GM19397 (cell line): ENCODE data around the gene HOMEZ.
A peak's percentile ranks its signal among the peaks of the same experiment; 100 is the strongest.
"Not testable (repeated sequence)": the region's sequence is repeated elsewhere in the genome, so short reads cannot be mapped to it uniquely, and the experiment has no call there.

Source experiments
- ATAC-seq: cut with Tn5 transposase; IDR thresholded peaks from one replicate; pipeline ENCODE4 v1.9.1; 2021; ENCODE audit warnings: mild to moderate bottlenecking, moderate library complexity; ENCODE audit not compliant: unreplicated experiment

HOMEZ gene, protein sequence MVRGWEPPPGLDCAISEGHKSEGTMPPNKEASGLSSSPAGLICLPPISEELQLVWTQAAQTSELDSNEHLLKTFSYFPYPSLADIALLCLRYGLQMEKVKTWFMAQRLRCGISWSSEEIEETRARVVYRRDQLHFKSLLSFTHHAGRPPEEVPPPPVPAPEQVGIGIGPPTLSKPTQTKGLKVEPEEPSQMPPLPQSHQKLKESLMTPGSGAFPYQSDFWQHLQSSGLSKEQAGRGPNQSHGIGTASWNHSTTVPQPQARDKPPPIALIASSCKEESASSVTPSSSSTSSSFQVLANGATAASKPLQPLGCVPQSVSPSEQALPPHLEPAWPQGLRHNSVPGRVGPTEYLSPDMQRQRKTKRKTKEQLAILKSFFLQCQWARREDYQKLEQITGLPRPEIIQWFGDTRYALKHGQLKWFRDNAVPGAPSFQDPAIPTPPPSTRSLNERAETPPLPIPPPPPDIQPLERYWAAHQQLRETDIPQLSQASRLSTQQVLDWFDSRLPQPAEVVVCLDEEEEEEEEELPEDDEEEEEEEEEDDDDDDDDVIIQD

DNA sequence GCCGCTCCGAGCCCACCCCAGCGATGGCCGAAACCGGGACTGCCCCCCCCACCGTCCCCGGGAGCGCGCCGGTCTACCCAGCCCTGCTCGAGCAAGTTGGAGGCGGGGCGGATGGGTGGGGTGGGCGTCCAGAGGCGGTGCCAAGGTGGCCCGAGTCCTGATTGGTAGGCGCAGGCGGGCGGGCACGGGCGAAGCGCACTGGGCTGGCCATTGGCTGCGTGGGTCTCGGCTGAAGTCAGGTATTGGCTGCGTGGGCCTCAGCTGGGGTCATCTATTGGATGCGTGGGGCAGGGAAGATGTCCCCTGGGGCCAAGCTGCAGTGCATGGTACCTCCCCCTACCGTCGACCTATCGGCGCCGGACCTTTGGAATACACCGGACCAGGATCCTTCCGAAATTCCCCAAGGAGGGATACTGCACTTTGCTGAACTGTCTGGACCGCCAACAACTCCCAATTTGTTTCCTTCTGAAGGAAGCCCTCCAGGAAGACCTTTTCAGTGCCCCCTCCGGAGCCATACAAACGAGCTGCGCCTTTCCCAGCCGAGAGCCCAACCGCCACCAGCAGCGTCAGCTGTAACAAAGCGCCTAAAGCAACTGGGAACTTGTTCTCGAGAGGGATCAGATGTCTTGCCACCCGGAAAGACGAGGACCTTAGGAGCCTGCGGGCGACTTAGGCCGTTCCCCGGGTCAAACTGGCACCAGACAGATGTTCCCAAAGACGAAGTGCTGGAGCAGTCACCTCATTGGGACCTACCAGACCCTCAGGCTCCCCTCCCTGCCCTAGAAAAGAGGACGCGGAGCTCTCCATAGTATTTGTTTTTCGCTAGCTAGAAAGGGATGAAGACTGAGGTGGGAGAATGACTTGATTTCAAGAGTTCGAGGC, at the start of gene HOMEZ:
Gene HOMEZ (minus strand): TSS at position 113 of the 882 bp plus-strand sequence. CDS start 180 bp downstream, outside the sequence.
- ATAC-seq: peak; percentile 98

DNA sequence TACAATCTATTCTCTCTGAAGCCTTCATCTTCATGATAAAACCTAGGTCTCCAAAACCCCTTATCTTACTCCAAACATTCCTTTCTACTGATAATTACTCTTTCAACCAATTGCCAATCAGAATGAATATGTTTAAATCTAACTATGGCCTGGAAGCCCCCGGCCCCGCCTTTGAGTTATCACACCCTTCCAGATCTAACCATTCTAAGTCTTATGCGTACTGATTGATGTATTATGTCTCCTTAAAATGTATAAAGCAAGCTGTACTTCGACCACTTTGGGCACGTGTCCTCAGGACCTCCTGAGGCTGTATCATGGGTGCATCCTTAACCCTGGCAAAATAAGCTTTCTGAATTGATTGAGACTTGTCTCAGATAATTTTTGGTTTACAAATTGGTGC, 49.7 kb upstream of the HOMEZ start:
- no peak for ATAC-seq

DNA sequence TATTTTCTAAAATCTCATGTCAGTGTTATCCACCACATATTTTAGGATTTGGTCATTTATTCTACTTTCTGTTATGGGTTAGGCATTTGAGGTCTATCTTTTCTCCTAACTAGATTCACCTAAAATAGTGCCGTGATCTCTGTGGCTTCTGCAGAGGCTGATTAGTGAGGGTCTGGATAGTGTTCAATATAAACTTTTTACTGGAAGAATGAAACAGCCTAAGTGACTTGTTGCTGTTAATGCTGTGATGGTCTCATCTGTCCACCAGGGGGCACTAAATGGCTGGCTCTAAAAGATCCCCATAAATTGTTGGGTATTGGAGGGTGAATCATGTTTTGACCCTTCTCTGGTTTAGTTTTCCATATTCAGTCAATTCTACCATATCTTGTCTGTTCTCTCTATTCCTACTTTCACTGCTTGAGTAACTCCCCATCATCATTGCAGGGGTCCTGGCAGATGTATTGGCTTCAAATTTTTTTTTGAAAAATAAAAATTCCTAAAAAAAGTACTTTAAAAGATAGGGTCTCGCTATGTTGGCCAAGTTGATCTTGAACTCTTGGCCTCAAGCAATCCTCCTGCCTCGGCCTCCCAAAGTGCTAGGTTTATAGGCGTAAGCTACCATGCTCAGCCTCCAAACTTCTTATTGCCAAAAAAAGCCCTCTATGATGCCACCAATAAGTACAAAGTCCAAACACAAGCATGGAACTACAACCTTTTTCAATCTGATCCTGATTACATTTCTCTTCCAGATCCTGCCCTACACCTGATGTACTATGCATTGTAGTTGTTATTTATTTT, 42.2 kb upstream of the HOMEZ start:
- no peak for ATAC-seq

DNA sequence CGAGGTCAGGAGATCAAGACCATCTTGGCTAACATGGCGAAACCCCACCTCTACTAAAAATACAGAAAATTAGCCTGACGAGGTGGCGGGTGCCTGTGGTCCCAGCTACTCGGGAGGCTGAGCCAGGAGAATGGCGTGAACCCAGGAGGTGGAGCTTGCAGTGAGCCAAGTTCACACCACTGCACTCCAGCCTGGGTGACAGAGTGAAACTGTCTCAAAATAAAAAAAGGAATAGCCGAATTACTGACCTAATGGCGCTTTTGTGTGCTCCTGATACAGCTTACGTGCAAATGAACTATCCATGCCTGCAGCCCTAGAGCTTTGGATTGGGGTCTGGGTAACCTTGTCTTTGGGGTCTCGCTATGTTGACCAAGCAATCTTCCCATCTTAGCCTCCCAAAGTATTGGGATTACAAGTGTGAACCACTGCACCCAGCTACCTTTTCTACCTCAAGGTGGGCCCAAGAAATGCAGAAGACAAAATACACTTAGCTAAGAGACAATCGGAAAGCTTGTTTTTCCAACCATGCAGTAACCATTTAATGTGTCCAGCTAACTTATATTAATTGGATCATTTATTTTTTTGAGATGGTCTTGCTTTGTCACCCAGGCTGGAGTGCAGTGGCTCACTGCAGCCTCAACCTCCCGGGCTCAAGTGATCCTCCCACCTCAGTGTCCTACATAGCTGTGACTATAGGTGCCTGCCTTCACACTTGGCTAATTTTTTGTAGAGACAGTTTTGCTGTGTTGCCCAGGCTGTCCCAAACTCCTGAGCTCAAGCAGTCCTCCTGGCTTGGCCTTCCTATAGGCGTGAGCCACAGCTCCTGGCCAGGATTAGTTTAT, 40.8 kb upstream of the HOMEZ start:
- no peak for ATAC-seq

DNA sequence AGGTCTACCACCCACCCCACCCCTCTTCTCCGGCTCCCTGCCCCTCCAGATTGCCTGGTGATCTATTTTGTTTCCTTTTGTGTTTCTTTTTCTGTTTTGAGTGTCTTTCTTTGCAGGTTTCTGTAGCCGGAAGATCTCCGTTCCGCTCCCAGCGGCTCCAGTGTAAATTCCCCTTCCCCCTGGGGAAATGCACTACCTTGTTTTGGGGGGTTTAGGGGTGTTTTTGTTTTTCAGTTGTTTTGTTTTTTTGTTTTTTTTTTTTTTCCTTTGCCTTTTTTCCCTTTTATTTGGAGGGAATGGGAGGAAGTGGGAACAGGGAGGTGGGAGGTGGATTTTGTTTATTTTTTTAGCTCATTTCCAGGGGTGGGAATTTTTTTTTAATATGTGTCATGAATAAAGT, 39.8 kb upstream of the HOMEZ start:
- not testable (repeated sequence) for ATAC-seq

DNA sequence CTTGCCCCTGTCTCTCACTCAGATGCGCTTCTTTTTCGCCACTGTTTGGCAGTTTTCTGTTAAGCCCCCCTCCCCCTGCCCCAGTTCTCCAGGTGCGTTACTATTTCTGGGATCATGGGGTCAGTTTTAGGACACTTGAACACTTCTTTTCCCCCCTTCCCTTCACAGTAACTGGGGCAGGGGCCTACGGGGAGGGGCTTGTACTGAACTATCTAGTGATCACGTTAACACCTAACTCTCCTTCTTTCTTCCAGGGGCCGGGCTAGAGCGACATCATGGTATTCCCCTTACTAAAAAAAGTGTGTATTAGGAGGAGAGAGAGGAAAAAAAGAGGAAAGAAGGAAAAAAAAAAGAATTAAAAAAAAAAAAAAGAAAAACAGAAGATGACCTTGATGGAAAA, 39.1 kb upstream of the HOMEZ start:
- ATAC-seq: no peak

DNA sequence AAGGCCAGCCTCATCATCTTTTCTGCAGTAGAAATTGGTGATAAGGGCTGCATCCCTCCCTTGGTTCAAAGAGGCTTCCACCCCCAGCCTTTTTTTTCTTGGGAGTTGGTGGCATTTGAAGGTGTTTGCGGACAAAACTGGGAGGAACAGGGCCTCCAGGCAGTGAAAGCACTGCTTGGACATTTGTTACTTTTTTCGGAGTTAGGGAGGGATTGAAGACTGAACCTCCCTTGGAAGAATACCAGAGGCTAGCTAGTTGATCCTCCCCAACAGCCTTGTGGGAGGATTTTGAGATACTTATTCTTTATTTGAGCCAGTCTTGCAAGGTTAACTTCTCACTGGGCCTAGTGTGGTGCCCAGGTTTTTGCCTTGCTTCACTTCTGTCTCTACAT, 38.5 kb upstream of the HOMEZ start:
- no peak for ATAC-seq

DNA sequence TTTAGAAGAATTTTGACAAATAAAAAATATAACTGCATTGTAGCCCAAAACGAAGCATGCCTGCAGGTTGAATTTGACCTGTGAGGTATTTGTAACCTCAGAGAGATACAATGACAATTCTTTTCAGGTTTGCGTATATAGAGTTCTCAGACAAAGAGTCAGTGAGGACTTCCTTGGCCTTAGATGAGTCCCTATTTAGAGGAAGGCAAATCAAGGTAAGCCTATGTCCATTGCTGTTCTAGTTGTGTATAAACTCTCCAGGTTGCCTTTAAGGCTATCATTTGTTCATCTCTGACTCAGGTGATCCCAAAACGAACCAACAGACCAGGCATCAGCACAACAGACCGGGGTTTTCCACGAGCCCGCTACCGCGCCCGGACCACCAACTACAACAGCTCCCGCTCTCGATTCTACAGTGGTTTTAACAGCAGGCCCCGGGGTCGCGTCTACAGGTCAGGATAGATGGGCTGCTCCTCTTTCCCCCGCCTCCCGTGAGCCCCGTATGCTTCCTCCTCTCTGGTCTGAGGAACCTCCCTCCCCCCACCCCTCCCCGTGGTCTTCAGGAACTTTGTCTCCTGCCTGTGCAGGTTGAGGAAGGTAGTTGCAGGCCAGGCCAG, 38.0 kb upstream of the HOMEZ start:
- ATAC-seq: no peak

DNA sequence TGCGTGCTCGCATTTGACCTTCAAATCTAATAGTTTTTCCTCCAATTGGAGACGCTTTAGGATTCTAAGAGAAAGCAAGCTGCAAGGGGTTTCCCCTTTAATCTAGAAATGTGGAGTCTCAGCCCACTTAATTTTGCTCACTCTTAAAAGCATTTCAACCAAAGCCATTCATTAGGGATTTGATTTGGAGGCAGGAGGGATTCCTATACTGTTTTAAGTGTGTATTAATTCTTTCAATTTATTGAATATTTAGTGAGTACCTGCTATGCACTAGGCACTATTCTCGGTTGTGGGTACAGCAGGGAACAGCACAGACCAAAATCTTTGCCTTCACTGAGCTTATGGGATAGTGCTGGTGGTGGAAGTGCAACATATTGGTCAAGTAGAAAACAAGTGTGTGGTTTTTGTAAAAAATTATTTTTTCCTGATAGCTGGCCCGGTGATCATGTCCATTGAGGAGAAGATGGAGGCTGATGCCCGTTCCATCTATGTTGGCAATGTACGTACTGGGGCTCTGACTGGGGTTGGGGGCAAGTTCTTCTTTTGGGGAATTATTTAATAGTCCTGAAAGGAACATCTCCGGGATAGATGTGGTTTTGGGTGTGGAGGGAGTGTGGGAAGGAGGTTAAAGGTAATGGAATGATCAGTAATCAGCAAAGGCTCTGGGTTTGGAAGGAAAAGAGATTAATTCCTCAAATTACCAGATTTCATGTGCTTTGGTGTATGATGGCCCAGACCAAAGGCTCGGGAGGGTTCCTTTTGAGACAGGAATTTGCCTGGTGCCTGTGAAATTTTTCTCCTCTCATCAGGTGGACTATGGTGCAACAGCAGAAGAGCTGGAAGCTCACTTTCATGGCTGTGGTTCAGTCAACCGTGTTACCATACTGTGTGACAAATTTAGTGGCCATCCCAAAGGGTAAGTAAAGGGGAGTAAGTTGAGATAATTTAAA, 36.9 kb upstream of the HOMEZ start:
- ATAC-seq: no peak

DNA sequence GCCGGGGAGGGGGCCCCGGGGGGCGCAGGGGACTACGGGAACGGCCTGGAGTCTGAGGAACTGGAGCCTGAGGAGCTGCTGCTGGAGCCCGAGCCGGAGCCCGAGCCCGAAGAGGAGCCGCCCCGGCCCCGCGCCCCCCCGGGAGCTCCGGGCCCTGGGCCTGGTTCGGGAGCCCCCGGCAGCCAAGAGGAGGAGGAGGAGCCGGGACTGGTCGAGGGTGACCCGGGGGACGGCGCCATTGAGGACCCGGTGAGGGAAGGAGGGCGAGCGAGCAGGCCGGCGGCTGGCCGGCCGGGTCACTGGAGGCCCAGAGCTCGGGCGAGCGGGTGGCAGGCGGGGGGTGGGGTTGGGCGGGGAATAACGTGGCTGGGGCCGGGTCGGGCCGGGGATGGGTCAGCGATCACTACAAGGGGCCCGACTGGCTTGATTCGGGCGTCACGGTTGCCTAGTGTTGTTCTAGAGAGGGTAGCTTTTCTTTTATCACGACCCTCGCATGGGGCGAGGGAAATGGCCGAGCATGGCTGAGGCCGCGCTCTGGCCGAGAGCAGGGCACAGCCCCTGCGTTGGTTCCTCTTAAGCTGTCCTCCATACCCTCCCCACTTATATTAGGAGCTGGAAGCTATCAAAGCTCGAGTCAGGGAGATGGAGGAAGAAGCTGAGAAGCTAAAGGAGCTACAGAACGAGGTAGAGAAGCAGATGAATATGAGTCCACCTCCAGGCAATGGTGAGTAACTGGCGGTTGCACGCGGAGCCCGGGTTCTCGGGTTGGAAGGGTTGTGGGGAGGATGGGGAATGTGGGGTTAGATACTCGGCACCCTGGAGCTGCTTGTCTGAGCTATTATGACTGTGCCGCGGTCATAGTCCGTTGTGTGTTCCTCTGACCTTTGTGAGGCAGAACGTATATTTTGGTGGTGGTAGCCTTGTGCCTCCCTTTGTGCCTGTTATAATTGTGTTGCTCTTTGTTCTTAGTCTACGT, 35.9 kb upstream of the HOMEZ start:
- ATAC-seq: peak; percentile 10

DNA sequence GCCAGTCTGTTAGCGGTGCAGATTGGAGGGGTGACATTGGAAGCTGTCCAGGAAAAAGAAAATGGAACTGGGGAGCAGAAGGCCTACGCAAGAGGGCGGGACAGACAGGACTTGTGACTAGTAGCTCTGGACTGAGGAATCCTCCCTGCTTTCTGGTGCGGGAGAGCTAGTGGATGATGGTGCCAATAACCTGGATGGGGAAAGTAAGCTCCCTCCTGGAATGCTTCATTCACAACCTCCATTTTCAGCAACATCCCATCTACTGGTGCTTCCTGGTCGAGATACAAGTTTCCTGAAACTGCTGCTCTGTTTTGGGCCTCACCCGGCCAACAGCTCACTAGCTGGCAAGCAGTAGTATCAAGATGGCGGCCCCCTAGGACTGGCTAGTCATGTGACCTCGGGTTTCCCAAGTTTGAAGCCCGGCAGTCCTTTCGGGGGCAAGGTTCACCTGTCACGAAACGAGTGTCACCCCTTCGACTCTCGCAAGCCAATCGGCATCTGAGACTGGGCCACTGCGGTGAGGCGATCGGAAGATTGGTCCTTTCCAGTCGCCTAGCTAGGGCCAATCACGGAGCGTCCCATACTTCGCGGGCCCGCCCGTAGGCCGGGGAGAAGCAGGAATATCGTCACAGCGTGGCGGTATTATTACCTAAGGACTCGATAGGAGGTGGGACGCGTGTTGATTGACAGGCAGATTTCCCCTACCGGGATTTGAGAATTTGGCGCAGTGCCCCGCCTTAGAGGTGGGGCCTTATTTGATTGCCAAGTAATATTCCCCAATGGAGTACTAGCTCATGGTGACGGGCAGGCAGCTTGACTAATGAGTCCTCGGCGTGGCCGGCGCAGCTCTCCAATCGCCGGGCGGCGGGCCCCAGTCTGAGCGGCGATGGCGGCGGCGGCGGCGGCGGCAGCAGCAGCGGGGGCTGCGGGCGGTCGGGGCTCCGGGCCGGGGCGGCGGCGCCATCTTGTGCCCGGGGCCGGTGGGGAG, 34.9 kb upstream of the HOMEZ start, which contains the start of gene PABPN1:
Gene PABPN1 (plus strand): TSS at position 874 of the 988 bp plus-strand sequence. CDS start 13 bp downstream, at position 887.
- ATAC-seq: peak; percentile 90

DNA sequence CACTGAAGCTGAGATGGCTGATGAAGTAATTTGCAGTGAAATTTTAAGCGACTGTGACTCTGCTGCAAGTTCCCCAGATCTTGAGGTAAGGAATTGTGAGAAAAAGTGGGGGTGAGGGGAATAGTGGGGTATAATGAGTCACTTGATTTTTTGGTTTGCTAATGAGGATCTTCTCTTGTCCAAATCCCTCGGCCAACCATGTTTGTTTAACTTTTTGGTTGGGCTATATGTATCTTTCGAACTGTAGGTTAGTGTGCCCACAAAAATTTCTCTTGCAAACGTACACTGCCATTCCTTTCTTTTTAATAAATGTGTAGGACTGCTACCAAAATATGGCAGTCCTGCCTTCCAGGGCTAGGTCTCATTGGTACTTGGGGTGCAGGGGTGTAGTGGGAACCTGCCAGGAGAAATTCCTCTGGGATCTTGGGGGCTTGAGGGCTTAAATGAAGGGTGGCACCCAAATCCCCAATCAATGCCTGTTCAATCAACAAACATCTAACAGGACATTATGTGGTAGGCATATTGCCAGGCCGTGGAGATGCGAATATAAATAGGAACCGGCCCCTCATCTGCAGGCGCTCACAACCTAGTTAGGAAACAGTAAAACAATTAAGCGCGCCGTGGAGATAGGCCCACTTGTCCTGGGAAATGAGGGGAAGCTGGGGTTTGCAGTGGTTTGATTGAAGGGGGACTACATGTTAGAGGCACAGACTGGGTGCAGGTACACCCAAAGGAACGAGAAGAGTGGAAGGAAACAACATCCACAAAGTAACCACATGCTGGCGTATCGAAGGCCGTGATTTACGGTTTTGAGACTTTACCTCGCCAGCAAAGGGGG, 34.0 kb upstream of the HOMEZ start:
- no peak for ATAC-seq

DNA sequence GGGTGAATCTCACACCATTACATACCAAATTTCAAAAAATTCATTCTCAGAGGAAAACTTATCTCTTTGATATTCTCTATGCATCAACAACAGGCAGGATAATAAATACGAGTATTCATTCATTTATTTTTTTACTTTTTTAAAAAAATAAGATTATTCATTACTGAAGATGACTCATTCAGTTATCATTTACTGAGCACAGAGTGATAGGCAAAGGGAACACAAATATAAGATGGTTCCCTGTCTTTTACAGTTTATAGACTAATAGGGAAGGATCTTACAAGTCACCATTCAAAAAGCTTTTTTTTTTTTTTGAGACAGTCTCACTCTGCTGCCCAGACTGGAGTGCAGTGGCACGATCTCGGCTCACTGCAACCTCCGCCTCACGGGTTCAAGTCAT, 30.4 kb upstream of the HOMEZ start:
- no peak for ATAC-seq

DNA sequence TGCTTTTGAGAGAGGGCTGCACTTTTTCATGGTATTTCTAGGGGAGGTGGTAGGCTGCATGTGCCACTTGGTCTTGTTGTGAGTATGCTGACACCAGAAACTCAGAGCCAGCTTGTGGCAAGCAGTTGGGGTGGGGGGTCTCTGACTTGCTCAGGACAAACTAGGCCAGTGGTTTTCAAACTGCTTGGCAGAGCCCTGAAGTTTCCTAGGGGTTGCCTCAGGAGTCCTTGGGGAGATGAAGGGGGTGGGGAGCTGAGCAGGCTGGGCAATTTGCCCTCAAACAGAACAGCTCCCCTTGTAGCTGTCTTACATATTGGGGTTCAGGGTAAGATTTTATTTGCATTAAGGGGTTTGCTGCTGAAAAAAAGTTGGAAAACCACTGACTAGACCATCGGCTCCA, 24.6 kb upstream of the HOMEZ start:
- ATAC-seq: no peak
